GM18907 (cell line): Measurements from ENCODE around the gene ERO1B.

Experiments
- ATAC-seq: cut with Tn5 transposase; IDR thresholded peaks from one replicate; pipeline ENCODE4 v1.9.1; 2021; ENCODE audit warnings: mild to moderate bottlenecking, moderate library complexity; ENCODE audit not compliant: unreplicated experiment

The ERO1B gene

GRCh38 chr1:236301080-236301957 is 19.6 kb upstream of the ERO1B start:
- no peak for ATAC-seq

DNA sequence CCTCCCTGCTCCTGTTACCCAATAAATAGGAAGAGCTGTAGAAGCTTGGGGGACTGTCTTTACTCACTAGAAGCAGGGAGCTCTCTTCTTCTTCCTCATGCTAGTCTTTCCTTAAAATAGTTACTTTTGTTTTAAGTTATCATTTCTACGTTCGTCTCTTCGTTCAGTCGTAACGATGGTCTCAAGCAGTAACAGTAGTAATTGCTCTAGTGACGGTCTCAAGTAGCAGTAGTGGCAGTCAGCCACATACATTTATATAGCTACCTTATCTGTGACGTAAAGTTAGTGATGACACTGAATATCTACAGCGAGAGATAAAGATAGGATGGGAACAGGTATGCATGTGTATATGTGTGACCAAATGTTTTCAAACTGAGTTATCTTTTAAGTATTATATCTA is 15.4 kb upstream of the ERO1B start:
- no peak for ATAC-seq

- ATAC-seq, result no peak
Observed at GRCh38 chr1:236292425-236292824, 10.7 kb upstream of the ERO1B start.

DNA sequence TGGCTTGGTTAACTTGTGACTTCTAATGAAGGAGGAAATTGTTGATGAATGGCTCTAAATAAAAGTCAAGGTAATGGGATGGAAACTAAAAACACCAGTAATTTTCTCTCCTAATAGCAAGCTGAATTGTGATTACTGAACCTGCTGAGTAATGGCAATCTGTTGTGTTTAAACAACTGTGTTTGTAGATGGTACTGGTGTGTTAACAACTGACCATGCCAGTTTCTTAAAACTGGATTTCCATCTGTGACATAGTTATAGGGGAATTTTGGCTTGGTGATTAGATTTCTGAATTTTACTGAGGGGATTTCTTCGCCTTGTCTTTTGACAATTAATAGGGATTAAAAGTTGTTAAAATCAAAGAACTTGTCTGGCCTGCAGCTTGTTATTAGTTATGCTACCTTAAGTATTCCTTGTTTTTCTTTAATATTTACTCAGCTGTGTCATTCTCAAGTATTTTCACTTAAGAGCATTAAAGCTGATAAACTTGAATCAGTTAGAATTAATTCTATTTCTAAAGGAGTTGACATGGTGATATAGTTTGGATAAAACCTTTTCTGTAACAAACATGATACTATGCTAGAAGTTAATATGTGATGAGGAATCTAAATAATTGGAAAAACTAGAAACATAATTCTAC is 7.9 kb upstream of the ERO1B start:
- no peak for ATAC-seq

GRCh38 chr1:236288620-236288976 is 6.8 kb upstream of the ERO1B start:
- no peak for ATAC-seq

DNA sequence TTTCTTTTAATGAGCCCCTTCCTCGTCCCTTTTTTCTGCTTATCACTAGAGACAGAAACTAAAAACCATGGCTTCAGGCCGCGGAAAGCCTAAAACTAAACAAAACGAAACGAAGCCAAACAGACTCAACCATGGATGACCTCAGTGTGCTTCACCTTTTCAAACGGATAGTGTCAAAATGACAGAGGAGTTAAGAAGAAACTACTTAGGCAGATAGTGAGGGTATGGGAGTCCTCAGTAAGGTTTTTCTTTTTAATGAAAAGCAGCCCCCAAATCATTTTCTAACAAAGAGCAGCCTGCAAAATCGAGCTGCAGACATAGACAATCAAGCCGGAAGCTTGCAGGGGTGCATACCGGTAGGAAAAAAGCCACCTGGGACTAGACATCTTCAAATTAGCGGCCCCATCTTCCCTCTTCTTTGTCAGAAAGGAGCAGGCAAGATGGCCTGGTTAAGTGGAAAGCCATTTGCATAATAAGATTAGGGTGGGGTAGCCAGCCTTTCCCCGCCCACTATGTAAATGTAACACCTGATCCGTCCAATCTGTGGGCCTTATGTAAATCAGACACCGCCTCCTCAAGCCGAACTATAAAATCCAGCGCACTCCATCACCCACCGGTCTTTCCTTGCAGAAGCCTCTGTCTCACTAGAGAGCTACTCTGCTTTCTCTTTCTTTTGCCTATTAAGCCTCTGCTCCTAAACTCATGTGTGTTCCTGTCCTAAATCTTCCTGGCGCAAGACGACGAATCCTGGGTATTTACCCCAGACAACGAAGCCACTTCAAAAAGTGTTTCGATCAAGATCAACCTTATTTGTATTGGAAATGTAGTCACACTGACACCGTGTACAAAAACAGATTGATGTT is 6.2 kb upstream of the ERO1B start:
- no peak for ATAC-seq

- no peak for ATAC-seq
Observed at GRCh38 chr1:236287356-236287755, 5.6 kb upstream of the ERO1B start.

GRCh38 chr1:236284291-236284721 is 2.5 kb upstream of the ERO1B start:
- peak; percentile 61 for ATAC-seq

DNA sequence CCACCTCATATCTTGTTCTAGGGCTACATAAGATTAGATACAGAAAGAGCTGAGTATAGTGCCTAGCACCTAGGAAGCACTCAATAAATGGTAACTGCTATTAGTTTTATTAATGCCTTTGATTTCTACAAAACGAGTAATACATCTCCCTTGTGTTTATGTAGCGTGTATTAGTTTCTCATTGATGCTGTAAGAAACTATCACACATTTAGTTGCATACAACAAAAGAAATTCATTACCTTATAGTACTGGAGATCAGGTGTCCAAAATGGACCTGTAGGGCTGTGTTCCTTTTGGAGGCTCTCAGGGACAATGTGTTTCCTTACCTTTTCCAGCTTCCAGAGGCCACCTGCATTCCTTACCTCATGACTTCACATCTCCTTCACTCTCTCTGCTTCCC is 961 bp upstream of the ERO1B start:
- ATAC-seq, result no peak

- ATAC-seq, result no peak
Observed at GRCh38 chr1:236282425-236282716, 613 bp upstream of the ERO1B start.

- peak; percentile 33 for ATAC-seq
Observed at GRCh38 chr1:236281198-236281653, 532 bp downstream of the ERO1B start.

DNA sequence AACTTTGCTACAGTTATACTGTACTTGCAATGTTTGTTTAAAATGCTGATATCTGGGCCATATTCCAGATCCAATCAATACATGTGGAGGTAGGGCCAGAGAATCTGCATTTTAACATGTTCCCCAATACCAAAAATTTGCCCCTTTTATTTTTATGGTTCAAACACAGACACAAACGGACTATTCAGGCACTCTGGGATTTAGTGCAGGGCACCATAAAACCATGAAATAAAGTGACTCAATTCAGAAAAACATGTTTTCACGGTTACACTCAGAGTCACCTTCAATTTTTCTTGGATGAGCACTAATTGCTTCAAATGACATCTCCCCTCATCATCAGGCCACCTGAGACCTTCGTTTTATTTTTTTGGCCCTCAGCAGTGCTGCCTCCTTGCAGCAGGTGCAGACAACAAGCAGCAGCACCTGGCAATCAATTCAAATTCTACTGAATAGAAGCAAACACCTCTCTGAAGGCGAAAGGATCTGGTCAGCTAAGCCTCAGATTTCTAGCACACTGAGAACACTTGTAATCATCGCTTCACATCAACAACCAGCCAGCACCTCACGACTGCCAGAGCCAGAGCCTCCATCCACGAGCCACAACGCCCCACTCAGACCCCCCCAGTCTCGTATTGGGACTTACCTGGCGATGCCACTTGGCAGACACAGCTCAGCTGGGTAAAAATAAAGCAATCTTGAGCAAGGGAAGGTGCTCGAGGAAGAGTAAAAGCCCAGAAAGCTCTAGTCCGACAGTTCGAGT is 1.1 kb downstream of the ERO1B start:
- ATAC-seq, result no peak

DNA sequence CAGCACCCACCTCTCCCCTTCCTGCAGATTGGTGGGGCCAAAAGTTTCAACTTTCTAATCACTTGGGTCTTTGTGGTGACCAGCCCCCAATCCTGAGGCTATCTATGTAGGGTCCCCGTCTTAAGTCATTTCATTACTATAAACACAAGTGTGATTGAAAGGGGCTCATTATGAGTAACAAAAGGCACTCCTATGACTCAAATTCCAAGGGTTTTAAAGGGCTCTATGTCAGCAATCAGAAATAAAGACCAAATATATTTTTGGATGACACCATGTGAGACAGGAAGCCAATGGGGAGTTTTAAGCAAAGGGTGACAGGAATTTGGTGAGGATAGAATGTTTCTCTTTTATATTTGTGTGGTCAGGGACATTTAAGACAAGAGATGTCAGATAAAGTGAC is 6.2 kb downstream of the ERO1B start:
- ATAC-seq, result no peak

DNA sequence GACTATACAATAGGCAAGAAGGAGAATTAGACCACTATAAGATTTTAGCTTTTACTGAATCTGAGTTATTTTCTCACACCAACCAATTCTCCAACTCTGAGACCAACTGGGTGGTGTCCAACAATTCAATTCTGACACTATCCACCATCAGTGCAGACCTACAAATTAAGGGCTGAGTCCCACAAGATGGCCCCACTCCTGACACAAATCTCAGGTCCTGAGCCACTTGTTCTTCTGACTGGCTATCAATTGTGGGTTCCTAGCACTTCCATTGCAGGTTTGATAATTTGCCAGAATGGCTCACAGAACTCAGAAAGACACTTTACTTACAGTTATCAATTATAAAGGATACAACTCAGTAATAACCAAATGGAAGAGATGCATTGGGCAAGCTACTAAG is 6.7 kb downstream of the ERO1B start:
- ATAC-seq, result no peak

DNA sequence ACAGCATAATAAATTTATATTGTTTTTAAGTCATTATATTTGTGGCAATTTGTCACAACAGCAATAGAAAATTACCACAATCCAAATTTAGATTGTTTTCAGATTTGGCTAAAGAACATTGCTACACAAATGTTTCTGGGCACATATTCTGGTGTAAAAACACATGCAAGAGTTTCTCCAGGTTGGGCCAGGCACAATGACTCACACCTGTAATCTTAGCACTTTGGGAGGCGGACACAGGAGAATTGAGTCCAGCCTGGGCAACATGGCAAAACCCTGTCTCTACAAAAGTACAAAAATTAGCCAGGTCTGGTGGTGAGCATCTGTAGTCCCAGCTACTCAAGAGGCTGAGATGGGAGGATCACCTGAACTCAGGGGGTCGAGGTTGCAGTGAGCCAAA is 8.4 kb downstream of the ERO1B start:
- ATAC-seq, result no peak

DNA sequence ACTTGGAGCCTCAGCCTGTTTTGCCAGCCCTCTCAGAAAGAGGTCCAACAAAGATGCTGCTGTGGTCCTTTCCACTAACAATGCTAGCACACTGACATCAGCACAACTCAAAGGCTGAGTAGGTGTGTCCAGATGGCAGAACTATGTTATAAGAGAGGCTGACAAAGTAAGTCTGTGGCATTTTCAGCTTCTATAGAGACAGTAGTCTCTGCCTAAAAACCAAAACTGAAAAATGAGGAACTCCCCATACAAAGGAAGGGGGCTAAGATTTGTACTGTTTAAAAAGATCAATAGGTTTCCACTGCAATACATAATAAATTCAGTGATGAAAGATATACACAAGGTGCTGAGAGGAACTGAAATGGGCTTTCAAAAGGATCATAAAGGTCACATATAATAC is 12.3 kb downstream of the ERO1B start:
- ATAC-seq, result no peak

- ATAC-seq, result no peak
Observed at GRCh38 chr1:236261898-236262297, 19.9 kb downstream of the ERO1B start.

DNA sequence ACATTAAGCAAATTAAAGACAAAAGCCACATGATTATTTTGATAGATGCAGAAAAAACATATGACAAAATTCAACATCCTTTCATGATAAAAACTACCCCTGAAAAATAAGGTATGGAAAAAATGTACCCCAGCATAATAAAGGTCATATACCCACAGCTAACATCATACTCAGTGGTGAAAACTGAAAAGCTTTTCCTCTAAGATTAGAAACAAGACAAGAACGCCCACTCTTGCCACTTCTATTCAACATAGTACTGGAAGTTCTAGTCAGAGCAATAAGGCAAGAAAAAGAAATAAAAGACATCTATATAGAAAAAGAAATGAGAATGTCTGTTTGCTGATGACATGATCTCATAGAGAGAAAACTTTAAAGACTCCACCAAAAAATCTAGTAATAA is 20.7 kb downstream of the ERO1B start:
- ATAC-seq, result no peak

DNA sequence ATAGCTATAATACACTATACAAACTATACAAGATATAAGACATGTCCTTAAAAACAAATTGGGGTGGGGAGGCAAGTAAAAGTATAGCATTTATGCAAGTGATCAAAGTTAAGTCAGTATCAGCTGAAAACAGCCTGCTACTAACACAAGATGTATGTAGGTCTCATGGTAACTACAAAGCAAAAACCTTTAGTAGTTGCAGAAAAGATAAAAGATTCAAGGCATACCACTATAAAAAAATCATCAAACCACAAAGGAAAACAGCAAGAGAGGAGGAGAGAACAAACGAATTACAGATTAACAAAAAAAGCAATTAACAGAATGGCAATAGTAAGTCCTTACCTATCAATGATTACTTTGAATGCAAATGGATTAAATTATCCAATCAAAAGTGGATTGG is 22.7 kb downstream of the ERO1B start:
- no peak for ATAC-seq

GRCh38 chr1:236258114-236258622 is 23.6 kb downstream of the ERO1B start:
- ATAC-seq, result no peak

DNA sequence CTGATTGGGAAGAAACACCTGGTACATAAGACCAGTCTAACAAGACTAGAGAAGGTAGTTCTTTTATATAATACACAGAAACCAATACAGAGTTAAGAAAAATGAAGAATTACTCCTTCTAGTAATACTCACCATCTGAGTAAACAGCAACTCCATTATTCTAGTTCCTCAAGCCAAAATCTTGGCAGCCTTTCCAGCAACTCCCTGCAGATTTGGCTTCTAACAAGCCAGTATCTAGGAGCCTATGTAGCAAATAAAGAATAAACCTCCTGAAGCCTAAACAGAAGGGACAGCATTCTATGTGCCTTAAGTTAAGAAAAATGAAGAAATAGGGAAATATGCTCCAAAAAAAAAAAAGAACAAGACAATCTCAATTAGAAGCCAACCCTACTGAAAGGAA is 24.5 kb downstream of the ERO1B start:
- ATAC-seq, result no peak
